Vagina (tissue), 2 donors: Measurements from ENCODE around the gene SH3TC2.

ENCODE experiments used
- CTCF ChIP-seq, 3 experiments: fragments of 450-650 bp in 2 of 3; fragments of 200-600 bp in 1 of 3; sonication (generic) in 1 of 3; IDR thresholded peaks; one replicate each; pipeline ENCODE4 v1.5.1; 2017 to 2019; ENCODE audit warnings: antibody characterized with exemption in 3 of 3, mild to moderate bottlenecking in 2 of 3, moderate library complexity in 2 of 3
- POLR2AphosphoS5 ChIP-seq, 2 donors: sonication (generic); formaldehyde crosslinking; IDR thresholded peaks; one replicate each; pipeline ENCODE4 v1.9.0; 2017; ENCODE audit warnings: antibody characterized with exemption in 2 of 2, mild to moderate bottlenecking in 2 of 2, low read depth in 1 of 2; ENCODE audit not compliant: insufficient read depth in 1 of 2

- no peak for TF ChIP-seq CTCF (IDR thresholded peaks at IDR 0.05)
- TF ChIP-seq POLR2AphosphoS5 (IDR thresholded peaks at IDR 0.05; ENCODE audit: insufficient read depth in 1 of 2, low read depth in 1 of 2) = no peak
These were observed 58.3 kb downstream of the SH3TC2 start for GRCh38 chr5:149004559-149004958.
